Measurements from ENCODE around the gene FAM98B. TPM values are rescaled to one million over a fixed set of nuclear protein-coding genes. Genes with fewer than 3 reads are reported as not detected.

FAM98B gene
- total RNA-seq, 1 experiment from 2014 or later, result 37.9 TPM

GRCh38 chr15:38459480-38459879 is 5.6 kb downstream of the FAM98B start:
- in situ Hi-C loops (cut with HindIII; ENCODE audit: low sequenced_read_pairs), result no loop called here
- no peak for DNase-seq (ENCODE audit: low spot score)

GRCh38 chr15:38460543-38460942 is 6.6 kb downstream of the FAM98B start:
- in situ Hi-C loops (cut with HindIII; ENCODE audit: low sequenced_read_pairs), result no loop called here
- no peak for DNase-seq (ENCODE audit: low spot score)

GRCh38 chr15:38461066-38461833 is 7.3 kb downstream of the FAM98B start:
- no peak for DNase-seq (ENCODE audit: low spot score)
- in situ Hi-C loops (cut with HindIII; ENCODE audit: low sequenced_read_pairs), result no loop called here

GRCh38 chr15:38463893-38464292 is 10.0 kb downstream of the FAM98B start:
- in situ Hi-C loops (cut with HindIII; ENCODE audit: low sequenced_read_pairs), result no loop called here

GRCh38 chr15:38464675-38465074 is 10.7 kb downstream of the FAM98B start:
- no peak for DNase-seq (ENCODE audit: low spot score)
- in situ Hi-C loops (cut with HindIII; ENCODE audit: low sequenced_read_pairs), result no loop called here

More at GRCh38 chr15:38463893-38464292, 10.0 kb downstream of the FAM98B start:
- no peak for DNase-seq (ENCODE audit: low spot score)

- DNase-seq (ENCODE audit: low spot score), result no peak
- in situ Hi-C loops (cut with HindIII; ENCODE audit: low sequenced_read_pairs), result no loop called here
Measured at GRCh38 chr15:38470816-38471215, 16.9 kb downstream of the FAM98B start.

- in situ Hi-C loops (cut with HindIII; ENCODE audit: low sequenced_read_pairs), result no loop called here
- no peak for DNase-seq (ENCODE audit: low spot score)
Measured at GRCh38 chr15:38471974-38472373, 18.0 kb downstream of the FAM98B start.

- DNase-seq (ENCODE audit: low spot score), result peak; percentile 93
- in situ Hi-C loops (cut with HindIII; ENCODE audit: low sequenced_read_pairs), result no loop called here
Measured at GRCh38 chr15:38474155-38474757, 20.3 kb downstream of the FAM98B start.

GRCh38 chr15:38475361-38475760 is 21.4 kb downstream of the FAM98B start:
- DNase-seq (ENCODE audit: low spot score), result peak; percentile 83
- in situ Hi-C loops (cut with HindIII; ENCODE audit: low sequenced_read_pairs), result no loop called here

- DNase-seq (ENCODE audit: low spot score), result no peak
- in situ Hi-C loops (cut with HindIII; ENCODE audit: low sequenced_read_pairs), result no loop called here
Measured at GRCh38 chr15:38476120-38476519, 22.2 kb downstream of the FAM98B start.

GRCh38 chr15:38477637-38478036 is 23.7 kb downstream of the FAM98B start:
- DNase-seq (ENCODE audit: low spot score), result no peak
- in situ Hi-C loops (cut with HindIII; ENCODE audit: low sequenced_read_pairs), result no loop called here

- in situ Hi-C loops (cut with HindIII; ENCODE audit: low sequenced_read_pairs), result no loop called here
- no peak for DNase-seq (ENCODE audit: low spot score)
Measured at GRCh38 chr15:38479266-38479665, 25.3 kb downstream of the FAM98B start.

- DNase-seq (ENCODE audit: low spot score), result no peak
- in situ Hi-C loops (cut with HindIII; ENCODE audit: low sequenced_read_pairs), result no loop called here
Measured at GRCh38 chr15:38479756-38480155, 25.8 kb downstream of the FAM98B start.

- in situ Hi-C loops (cut with HindIII; ENCODE audit: low sequenced_read_pairs), result no loop called here
- no peak for DNase-seq (ENCODE audit: low spot score)
Measured at GRCh38 chr15:38481113-38481512, 27.2 kb downstream of the FAM98B start.

- in situ Hi-C loops (cut with HindIII; ENCODE audit: low sequenced_read_pairs), result no loop called here
- no peak for DNase-seq (ENCODE audit: low spot score)
Measured at GRCh38 chr15:38481761-38482160, 27.8 kb downstream of the FAM98B start.

- DNase-seq (ENCODE audit: low spot score), result no peak
- in situ Hi-C loops (cut with HindIII; ENCODE audit: low sequenced_read_pairs), result no loop called here
Measured at GRCh38 chr15:38482572-38482971, 28.6 kb downstream of the FAM98B start.

GRCh38 chr15:38486936-38487335 is 33.0 kb downstream of the FAM98B start:
- in situ Hi-C loops (cut with HindIII; ENCODE audit: low sequenced_read_pairs), result no loop called here
- DNase-seq (ENCODE audit: low spot score), result no peak

- DNase-seq (ENCODE audit: low spot score), result no peak
- in situ Hi-C loops (cut with HindIII; ENCODE audit: low sequenced_read_pairs), result no loop called here
Measured at GRCh38 chr15:38487378-38487777, 33.5 kb downstream of the FAM98B start.

- no peak for DNase-seq (ENCODE audit: low spot score)
- in situ Hi-C loops (cut with HindIII; ENCODE audit: low sequenced_read_pairs), result no loop called here
Measured at GRCh38 chr15:38490242-38490922, 36.5 kb downstream of the FAM98B start.

- DNase-seq (ENCODE audit: low spot score), result no peak
- in situ Hi-C loops (cut with HindIII; ENCODE audit: low sequenced_read_pairs), result no loop called here
Measured at GRCh38 chr15:38496151-38496550, 42.2 kb downstream of the FAM98B start.
